H1 (cell line): ENCODE results near the gene RSU1. TPM values are rescaled to one million over a fixed set of nuclear protein-coding genes. Genes with fewer than 3 reads are reported as not detected.

Experiments
- CTCF ChIA-PET: fragments of 300-600 bp; sonication (Branson Sonifier 250); formaldehyde crosslinking; loops from one replicate; lab custom pipeline; 2021; ENCODE audit not compliant: partially characterized antibody; lab: Charles Lee
- POLR2A ChIA-PET: fragments of 300-600 bp; sonication (Branson Sonifier 250); formaldehyde crosslinking; loops from one replicate; lab custom pipeline; 2021; ENCODE audit warnings: inconsistent platforms; ENCODE audit not compliant: partially characterized antibody; lab: Charles Lee
- DNase-seq, 2 experiments: peaks; one replicate each; pipeline versions ENCODE4 v3.0.0 to v3.0.0-alpha.2; 2010 to 2022; ENCODE audit warnings: low spot score in 2 of 2, low read depth in 1 of 2, mixed read lengths in 1 of 2
- FAIRE-seq: peaks from 2 replicates; lab custom pipeline; 2011; peaks lifted over from hg19 to GRCh38; lab: Jason Lieb, UNC
- H2AFZ ChIP-seq: 2 replicates; pipeline ENCODE4 v1.8.1; 2012; ENCODE audit warnings: low read length, inconsistent platforms
- H2AK5ac ChIP-seq: 2 replicates; pipeline ENCODE4 v1.6.1; 2013; ENCODE audit warnings: low read depth, low read length
- H2BK120ac ChIP-seq: replicated peaks from 2 replicates; pipeline ENCODE3; 2013; ENCODE audit warnings: low read depth, low read length, inconsistent platforms
- H2BK12ac ChIP-seq: 2 replicates; pipeline ENCODE4 v1.6.1; 2013; ENCODE audit warnings: low read depth, low read length
- H2BK15ac ChIP-seq: 2 replicates; pipeline ENCODE4 v1.6.1; 2013; ENCODE audit warnings: low read length
- H2BK20ac ChIP-seq: 2 replicates; pipeline ENCODE4 v1.6.1; 2013; ENCODE audit warnings: low read length
- H2BK5ac ChIP-seq: 2 replicates; pipeline ENCODE4 v1.6.1; 2013; ENCODE audit warnings: low read depth, low read length
- H3K14ac ChIP-seq: 2 replicates; pipeline ENCODE4 v1.6.1; 2013; ENCODE audit warnings: inconsistent platforms; ENCODE audit not compliant: insufficient read length
- H3K18ac ChIP-seq: 2 replicates; pipeline ENCODE4 v1.6.1; 2013; ENCODE audit warnings: low read length; ENCODE audit errors: extremely low read depth
- H3K23ac ChIP-seq: 2 replicates; pipeline ENCODE4 v1.6.1; 2013; ENCODE audit warnings: inconsistent platforms; ENCODE audit not compliant: insufficient read length
- H3K23me2 ChIP-seq: 2 replicates; pipeline ENCODE4 v1.6.1; 2013; ENCODE audit warnings: low read depth, low read length
- H3K27ac ChIP-seq: 2 replicates; pipeline ENCODE4 v1.6.1; 2011; ENCODE audit warnings: low read depth, low read length, inconsistent platforms
- H3K27me3 ChIP-seq, 4 experiments: replicated peaks in 1 of 4; 1 replicate in 1 of 4; 2 replicates in 3 of 4; pipeline versions ENCODE4 v1.6.1 to v1.8.1; 2011 to 2013; ENCODE audit warnings: low read length in 3 of 4, mild to moderate bottlenecking in 3 of 4, inconsistent platforms in 2 of 4, mixed read lengths in 2 of 4, moderate library complexity in 1 of 4; ENCODE audit not compliant: control insufficient read depth in 3 of 4, insufficient read depth in 3 of 4; ENCODE audit errors: extremely low read depth in 1 of 4
- H3K36me3 ChIP-seq, 4 experiments: 2 replicates each; pipeline versions ENCODE4 v1.6.1 to v1.8.1; 2011 to 2013; ENCODE audit warnings: mild to moderate bottlenecking in 4 of 4, low read length in 3 of 4, moderate library complexity in 2 of 4, control low read depth in 1 of 4, inconsistent platforms in 1 of 4; ENCODE audit not compliant: insufficient read depth in 4 of 4, control insufficient read depth in 2 of 4
- H3K4ac ChIP-seq: replicated peaks from 2 replicates; pipeline ENCODE3; 2013; ENCODE audit warnings: low read length, low read depth, mixed read lengths, inconsistent platforms; ENCODE audit not compliant: insufficient read length
- H3K4me1 ChIP-seq, 4 experiments: replicated peaks in 1 of 4; 1 replicate in 1 of 4; 2 replicates in 3 of 4; pipeline versions ENCODE4 v1.6.1 to v1.8.1; 2011 to 2013; ENCODE audit warnings: low read length in 3 of 4, inconsistent platforms in 2 of 4, mixed read lengths in 1 of 4; ENCODE audit not compliant: insufficient read depth in 4 of 4, control insufficient read depth in 3 of 4
- H3K4me2 ChIP-seq, 2 experiments: 2 replicates each; pipeline versions ENCODE4 v1.6.1 to v1.8.1; 2011 to 2013; ENCODE audit warnings: low read depth in 2 of 2, low read length in 2 of 2, control low read depth in 1 of 2, inconsistent platforms in 1 of 2, mild to moderate bottlenecking in 1 of 2; ENCODE audit not compliant: insufficient read depth in 1 of 2
- H3K4me3 ChIP-seq, 4 experiments: fragments of 200-600, 300-600 bp in 1 of 4; sonication (generic), shearing (Covaris generic), sonication (Bioruptor Twin) in 1 of 4; 2 replicates each; pipeline versions ENCODE4 v1.5.1 to v1.8.1; 2011 to 2016; ENCODE audit warnings: low read length in 4 of 4, low read depth in 3 of 4, control low read depth in 2 of 4, inconsistent platforms in 2 of 4, mild to moderate bottlenecking in 2 of 4, mixed read lengths in 1 of 4, moderate library complexity in 1 of 4; ENCODE audit not compliant: insufficient read depth in 2 of 4; ENCODE audit errors: extremely low read depth in 1 of 4
- H3K56ac ChIP-seq: replicated peaks from 2 replicates; pipeline ENCODE3; 2013; ENCODE audit warnings: low read depth, mild to moderate bottlenecking, mixed read lengths, low read length, inconsistent platforms; ENCODE audit not compliant: insufficient read length
- H3K79me1 ChIP-seq: 2 replicates; pipeline ENCODE4 v1.6.1; 2013; ENCODE audit warnings: low read depth, low read length, control low read depth
- H3K79me2 ChIP-seq, 2 experiments: 2 replicates each; pipeline versions ENCODE4 v1.6.1 to v1.8.1; 2012 to 2013; ENCODE audit warnings: low read length in 2 of 2, mild to moderate bottlenecking in 2 of 2, inconsistent platforms in 1 of 2; ENCODE audit not compliant: insufficient read depth in 2 of 2, control insufficient read depth in 1 of 2
- H3K9ac ChIP-seq, 4 experiments: replicated peaks in 1 of 4; 1 replicate in 1 of 4; 2 replicates in 3 of 4; pipeline versions ENCODE4 v1.6.1 to v1.8.1; 2011 to 2013; ENCODE audit warnings: low read depth in 3 of 4, low read length in 3 of 4, control low read depth in 2 of 4, mild to moderate bottlenecking in 2 of 4, moderate library complexity in 2 of 4, inconsistent platforms in 1 of 4; ENCODE audit errors: extremely low read depth in 1 of 4
- H3K9me3 ChIP-seq, 2 experiments: 2 replicates each; pipeline versions ENCODE4 v1.6.1 to v1.8.1; 2012 to 2013; ENCODE audit warnings: mild to moderate bottlenecking in 2 of 2, moderate library complexity in 2 of 2, control low read depth in 1 of 2, inconsistent platforms in 1 of 2, low read depth in 1 of 2, low read length in 1 of 2, mixed read lengths in 1 of 2; ENCODE audit not compliant: insufficient read depth in 2 of 2
- H4K20me1 ChIP-seq, 2 experiments: replicated peaks in 1 of 2; 2 replicates each; pipeline versions ENCODE3 to v1.8.1; 2011 to 2013; ENCODE audit warnings: inconsistent platforms in 2 of 2, low read length in 2 of 2, mild to moderate bottlenecking in 1 of 2; ENCODE audit not compliant: insufficient read depth in 2 of 2, control insufficient read depth in 1 of 2
- H4K5ac ChIP-seq: 2 replicates; pipeline ENCODE4 v1.6.1; 2013; ENCODE audit warnings: low read length, low read depth, mixed read lengths, inconsistent platforms; ENCODE audit not compliant: insufficient read length
- H4K8ac ChIP-seq: 2 replicates; pipeline ENCODE4 v1.8.0; 2013; ENCODE audit warnings: mild to moderate bottlenecking, moderate library complexity, low read length, inconsistent platforms; ENCODE audit not compliant: insufficient read depth; ENCODE audit errors: extremely low read depth
- H4K91ac ChIP-seq: replicated peaks from 2 replicates; pipeline ENCODE3; 2013; ENCODE audit warnings: low read length, mixed read lengths, inconsistent platforms; ENCODE audit not compliant: insufficient read length
- CEBPB ChIP-seq: IDR thresholded peaks from 2 replicates; pipeline ENCODE4 v1.6.1; 2012; ENCODE audit warnings: low read depth, low read length
- FOSL1 ChIP-seq: IDR thresholded peaks from 2 replicates; pipeline ENCODE4 v1.6.1; 2011; ENCODE audit warnings: mild to moderate bottlenecking, low read depth, low read length, moderate library complexity; ENCODE audit not compliant: insufficient read depth
- JUN ChIP-seq: IDR thresholded peaks from 2 replicates; pipeline ENCODE4 v1.6.1; 2011; ENCODE audit warnings: low read depth, mild to moderate bottlenecking, improper control_type of control experiment, low read length
- SIN3A ChIP-seq, 2 experiments: IDR thresholded peaks in 1 of 2; conservative IDR thresholded peaks in 1 of 2; 2 replicates each; pipeline ENCODE4 v1.6.1; 2011 to 2012; ENCODE audit warnings: low read length in 2 of 2, improper control_type of control experiment in 1 of 2, low read depth in 1 of 2, mild to moderate bottlenecking in 1 of 2
- SIRT6 ChIP-seq: IDR thresholded peaks from one replicate; pipeline ENCODE4 v1.7.1; 2012; ENCODE audit warnings: low read length, inconsistent platforms
- WGBS, 2 experiments: shearing (Covaris generic) in 1 of 2; methylation state at CpG; one replicate each; pipeline versions ENCODE4 v1.1.6 to v1.1.7; 2013 to 2015; ENCODE audit warnings: low lambda C conversion rate in 2 of 2, mixed read lengths in 2 of 2, inconsistent platforms in 1 of 2, low coverage in 1 of 2, missing lambda C conversion rate in 1 of 2; ENCODE audit not compliant: insufficient replicate concordance in 2 of 2, insufficient coverage in 1 of 2, insufficient read length in 1 of 2; ENCODE audit errors: extremely low coverage in 1 of 2, missing lambda C conversion rate in 1 of 2; 5-methylcytosine and 5-hydroxymethylcytosine counted together
- polyA plus RNA-seq, 7 experiments: library from polyadenylated mRNA; depleted of rRNA in 3 of 7; stranded (reverse) in 5 of 7; unstranded in 2 of 7; fragments of >200 nt in 5 of 7; fragments of 200-250 nt in 2 of 7; gene quantifications; 1 replicate in 5 of 7; 2 replicates in 1 of 7; 4 replicates in 1 of 7; pipeline versions ENCODE4 v1.2.1 to v1.2.3, GENCODE V29; 2011 to 2013; ENCODE audit warnings: missing spikeins in 2 of 7, mixed read lengths in 2 of 7
- total RNA-seq: library from RNA; stranded (reverse); fragmentation: NEBNext Ultra II Directional; extraction: Animal tissue kit (Norgen Biotek cat#: 25700); gene quantifications from 2 replicates; pipeline ENCODE4 v1.2.1, GENCODE V29; 2021

The RSU1 gene
- total and polyA plus RNA-seq, 2 of the 8 experiments (the other 6 are each of a cell fraction or from before 2014, with no cell fraction given) = 50.0 to 68.2 TPM

GRCh38 chr10:16547973-16548372, 269.3 kb downstream of the RSU1 start:
- Histone ChIP-seq H4K5ac (no peak overlapping the region), H3K23me2 (no peaks in the 10 kb centered on the region), H4K91ac (no peak overlapping the region), H2BK120ac (no peak overlapping the region), H3K23ac (no peak overlapping the region), H2AFZ (no peak overlapping the region), H3K9me3 (no peaks in the 10 kb centered on the region), H2BK15ac (no peak overlapping the region), H3K27ac (no peak overlapping the region), H3K18ac (no peak overlapping the region), H3K27me3 (no peaks in the 10 kb centered on the region), H3K56ac (no peak overlapping the region), H2BK5ac (no peak overlapping the region), H4K20me1 (no peaks in the 10 kb centered on the region), H2BK12ac (no peak overlapping the region), H3K4ac (no peak overlapping the region), H3K14ac (no peak overlapping the region), H3K36me3 (no peaks in the 10 kb centered on the region), H3K4me3 (no peak overlapping the region), H3K4me2 (no peak overlapping the region), H2AK5ac (no peak overlapping the region), H3K9ac (no peak overlapping the region), H4K8ac (no peak overlapping the region), H3K79me2 (no peaks in the 10 kb centered on the region), H2BK20ac (no peak overlapping the region), H3K79me1 (no peaks in the 10 kb centered on the region), H3K4me1 (no peaks in the 10 kb centered on the region)
- FAIRE-seq (no peak), DNase-seq (no peak)
- 85% methylated on average over 4 of the region's 4 CpGs; no CpG with 5 or more reads in 1 of the 2 experiments for WGBS, 2 experiments
- ChIA-PET CTCF (interaction anchor here (2.8 kb wide), 1 partner anchor 9 kb away, joined by 11 read pairs; no protein-coding TSS in a partner anchor), POLR2A (no interaction called here)
- TF ChIP-seq CEBPB (no peak), FOSL1 (no peak), JUN (no peak), SIN3A (conservative IDR thresholded peaks at IDR 0.05 in 1 of 2, IDR thresholded peaks at IDR 0.05 in 1 of 2; ENCODE audit: low read depth in 1 of 2, low read length in 2 of 2) (no peak), SIRT6 (no peak)
